PC-3 (cell line): ENCODE measurements around the gene GEMIN8.

Source experiments
- CTCF ChIP-seq: fragments of 300-600 bp; sonication (generic); conservative IDR thresholded peaks from 2 replicates; pipeline ENCODE4 v1.5.1; 2017; ENCODE audit warnings: antibody characterized with exemption, low read depth, mild to moderate bottlenecking, low read length
- EZH2phosphoT487 ChIP-seq: fragments of 300-600 bp; sonication (generic); IDR thresholded peaks from 2 replicates; pipeline ENCODE4 v1.6.1; 2018; ENCODE audit warnings: mild to moderate bottlenecking, antibody characterized with exemption, low read length, borderline replicate concordance

GRCh38 chrX:13994104-13994503 lies 35.6 kb downstream of the GEMIN8 start:
- TF ChIP-seq CTCF (no peak), EZH2phosphoT487 (no peak)
